ENCODE results near the gene NFKBIZ.

The NFKBIZ gene, protein sequence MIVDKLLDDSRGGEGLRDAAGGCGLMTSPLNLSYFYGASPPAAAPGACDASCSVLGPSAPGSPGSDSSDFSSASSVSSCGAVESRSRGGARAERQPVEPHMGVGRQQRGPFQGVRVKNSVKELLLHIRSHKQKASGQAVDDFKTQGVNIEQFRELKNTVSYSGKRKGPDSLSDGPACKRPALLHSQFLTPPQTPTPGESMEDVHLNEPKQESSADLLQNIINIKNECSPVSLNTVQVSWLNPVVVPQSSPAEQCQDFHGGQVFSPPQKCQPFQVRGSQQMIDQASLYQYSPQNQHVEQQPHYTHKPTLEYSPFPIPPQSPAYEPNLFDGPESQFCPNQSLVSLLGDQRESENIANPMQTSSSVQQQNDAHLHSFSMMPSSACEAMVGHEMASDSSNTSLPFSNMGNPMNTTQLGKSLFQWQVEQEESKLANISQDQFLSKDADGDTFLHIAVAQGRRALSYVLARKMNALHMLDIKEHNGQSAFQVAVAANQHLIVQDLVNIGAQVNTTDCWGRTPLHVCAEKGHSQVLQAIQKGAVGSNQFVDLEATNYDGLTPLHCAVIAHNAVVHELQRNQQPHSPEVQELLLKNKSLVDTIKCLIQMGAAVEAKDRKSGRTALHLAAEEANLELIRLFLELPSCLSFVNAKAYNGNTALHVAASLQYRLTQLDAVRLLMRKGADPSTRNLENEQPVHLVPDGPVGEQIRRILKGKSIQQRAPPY

DNA sequence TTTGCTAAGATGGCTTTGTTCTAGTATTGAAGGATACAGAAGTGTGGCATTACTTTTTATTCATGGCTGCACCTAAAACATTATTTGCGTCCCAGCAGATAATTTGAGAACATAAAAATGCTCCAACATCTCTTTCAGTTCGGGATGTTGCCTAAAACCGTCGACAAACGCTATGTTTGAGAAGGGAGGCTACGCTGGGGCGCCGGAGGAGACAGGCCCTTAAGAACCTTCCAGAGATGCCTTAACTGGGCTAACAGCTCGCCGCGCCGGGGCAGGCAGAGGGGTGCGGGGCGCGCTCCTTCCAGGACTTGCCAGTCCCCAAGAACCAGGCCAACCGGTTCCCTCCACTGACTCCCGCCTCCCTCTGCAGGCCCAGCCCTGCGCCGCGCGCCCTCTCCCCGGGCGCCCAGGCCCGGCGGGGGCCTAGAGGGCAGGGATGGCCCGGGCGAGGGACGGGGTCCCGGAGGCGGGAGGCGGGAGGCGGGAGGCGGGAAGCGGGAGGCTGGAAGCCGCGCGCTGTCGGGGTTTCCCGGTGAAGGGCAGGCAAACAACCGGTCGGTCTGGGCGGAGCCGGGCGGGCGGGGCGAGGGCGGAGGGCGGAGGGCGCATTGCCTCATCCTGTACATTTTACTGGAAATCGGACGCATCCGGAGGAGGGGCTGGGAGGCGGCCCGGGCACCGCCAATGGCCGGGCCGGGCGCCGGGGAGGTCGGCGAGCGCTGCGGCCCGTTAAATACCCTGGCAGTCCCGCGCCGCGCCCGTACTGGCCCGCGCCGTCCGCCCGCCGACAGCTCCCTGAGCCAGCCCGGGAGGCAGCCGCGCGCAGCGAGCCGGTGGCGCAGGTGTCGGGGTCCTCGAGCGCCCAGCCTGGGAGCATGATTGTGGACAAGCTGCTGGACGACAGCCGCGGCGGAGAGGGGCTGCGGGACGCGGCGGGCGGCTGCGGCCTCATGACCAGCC, at the start of gene NFKBIZ:
NFKBIZ (plus strand) TSS at position 761 of the 960 bp plus-strand sequence; CDS start at position 876, 115 bp downstream.
- peak; percentile 94 for DNase-seq

DNA sequence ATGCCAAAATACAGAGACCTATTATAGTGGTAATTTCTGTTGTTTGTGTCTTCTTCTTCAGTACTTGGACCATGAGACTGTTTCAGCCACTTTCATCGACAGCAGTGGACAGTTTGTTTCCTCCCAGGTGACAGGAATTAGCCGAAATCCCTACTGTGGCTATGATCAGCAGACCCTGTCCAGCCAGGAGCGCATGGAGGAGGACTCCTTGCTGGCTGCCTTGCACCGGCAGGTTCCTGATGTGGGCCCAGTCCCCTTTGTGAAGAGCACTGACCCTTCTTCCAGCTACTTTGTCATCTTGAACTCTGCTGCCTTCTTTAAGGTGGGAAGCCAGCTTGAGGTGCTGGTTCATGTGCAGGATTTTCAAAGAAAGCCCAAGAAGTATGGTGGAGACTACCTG, 48.1 kb upstream of the NFKBIZ start:
- no peak for DNase-seq

DNA sequence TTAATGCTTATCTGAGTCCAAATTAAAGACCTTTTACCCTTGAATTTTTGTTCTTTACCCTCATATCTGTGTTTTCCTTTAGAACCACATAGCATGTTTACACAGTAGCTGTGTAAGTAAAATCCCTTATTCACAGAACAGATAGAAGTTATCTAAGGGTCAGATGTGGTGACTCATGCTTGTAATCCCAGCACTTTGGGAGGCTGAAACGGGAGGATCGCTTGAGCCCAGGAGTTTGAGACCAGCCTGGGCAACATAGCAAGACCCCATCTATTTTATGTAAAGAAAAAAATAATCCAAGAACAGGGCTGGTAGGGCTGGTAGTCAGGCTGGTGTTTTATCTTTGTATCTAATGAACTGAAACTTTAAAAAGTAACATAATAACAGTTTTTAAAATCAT, 47.1 kb upstream of the NFKBIZ start:
- DNase-seq: no peak

DNA sequence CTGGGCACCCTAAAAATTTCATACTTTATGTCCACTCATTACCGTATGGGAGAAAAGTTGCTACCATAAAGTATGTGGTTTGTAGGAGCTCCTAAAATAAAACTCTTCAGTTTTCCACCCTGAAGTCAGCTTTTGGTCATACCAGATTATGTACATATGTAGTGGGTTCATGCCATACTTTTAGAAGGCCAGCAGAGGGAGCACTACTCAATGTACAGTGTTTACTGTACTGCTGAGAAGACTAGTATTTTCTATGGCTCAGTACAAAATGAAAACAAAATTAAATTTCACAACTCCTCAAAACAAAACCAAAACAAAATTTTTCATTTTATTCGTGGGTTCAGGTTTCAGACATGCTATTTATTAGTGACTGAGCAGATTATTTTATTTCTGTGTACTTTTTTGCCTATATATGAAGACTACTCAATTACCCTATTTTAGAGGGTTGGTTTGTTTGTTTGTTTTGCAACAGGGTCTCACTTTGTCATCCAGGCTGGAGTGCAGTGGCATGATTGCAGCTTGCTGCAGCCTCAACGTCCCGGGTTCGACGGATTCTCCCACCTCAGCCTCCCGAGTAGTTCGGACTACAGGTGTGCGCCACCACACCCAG, 46.0 kb upstream of the NFKBIZ start:
- peak; percentile 96 for DNase-seq

DNA sequence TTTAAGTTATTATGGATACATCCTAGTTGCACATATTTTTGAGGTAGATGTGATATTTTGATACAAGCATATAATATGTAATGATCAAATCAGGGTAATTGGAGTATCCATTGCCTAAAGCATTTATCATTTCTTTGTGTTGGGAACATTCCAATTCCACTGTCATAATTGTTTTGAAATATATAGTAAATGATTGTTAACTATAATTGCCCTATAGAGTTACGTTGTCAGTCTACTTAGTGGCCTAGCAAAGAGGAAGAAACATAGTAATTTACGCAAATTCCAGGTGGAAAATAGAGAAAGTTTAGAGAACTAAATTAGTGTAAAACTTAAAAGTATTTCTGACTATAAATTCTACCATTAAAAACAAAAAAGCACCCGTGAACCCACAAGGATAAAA, 45.4 kb upstream of the NFKBIZ start:
- DNase-seq: no peak

DNA sequence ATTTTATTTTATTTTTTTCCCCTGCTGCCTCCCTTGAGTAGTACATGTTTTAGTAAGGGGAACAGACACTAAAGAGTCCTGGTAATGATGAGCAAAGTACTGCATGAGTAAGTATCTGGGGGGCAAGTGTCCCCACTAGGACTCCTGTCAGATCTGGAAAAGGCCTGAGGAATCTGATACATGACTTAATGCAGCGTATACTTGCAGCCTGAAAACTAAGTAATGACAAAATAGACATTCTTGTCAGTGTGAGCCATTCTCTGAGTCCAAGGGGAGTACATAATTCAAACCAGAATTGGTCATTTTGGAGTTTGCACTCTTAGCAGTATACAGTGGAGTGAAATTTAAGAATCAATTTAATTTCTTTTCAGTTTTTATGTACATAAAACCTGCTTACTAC, 42.8 kb upstream of the NFKBIZ start:
- no peak for DNase-seq

DNA sequence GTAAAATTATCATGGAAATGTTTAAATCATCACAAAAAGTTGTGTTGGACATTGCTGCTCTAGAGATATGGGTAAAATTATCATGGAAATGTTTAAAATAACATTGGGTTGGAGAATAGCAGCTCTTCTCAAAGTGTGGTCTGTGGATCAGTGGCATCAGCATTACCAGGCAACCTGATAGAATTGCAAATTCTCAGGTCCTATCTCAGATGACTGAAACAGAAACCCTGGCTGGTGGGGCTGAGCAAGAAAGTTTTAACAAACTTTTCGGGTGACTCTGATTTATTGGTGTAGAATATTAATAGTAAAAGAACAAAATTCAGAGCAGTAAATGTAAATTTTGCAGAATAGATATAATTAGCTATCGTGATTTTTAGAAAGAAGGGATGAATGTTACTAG, 41.4 kb upstream of the NFKBIZ start:
- no peak for DNase-seq

DNA sequence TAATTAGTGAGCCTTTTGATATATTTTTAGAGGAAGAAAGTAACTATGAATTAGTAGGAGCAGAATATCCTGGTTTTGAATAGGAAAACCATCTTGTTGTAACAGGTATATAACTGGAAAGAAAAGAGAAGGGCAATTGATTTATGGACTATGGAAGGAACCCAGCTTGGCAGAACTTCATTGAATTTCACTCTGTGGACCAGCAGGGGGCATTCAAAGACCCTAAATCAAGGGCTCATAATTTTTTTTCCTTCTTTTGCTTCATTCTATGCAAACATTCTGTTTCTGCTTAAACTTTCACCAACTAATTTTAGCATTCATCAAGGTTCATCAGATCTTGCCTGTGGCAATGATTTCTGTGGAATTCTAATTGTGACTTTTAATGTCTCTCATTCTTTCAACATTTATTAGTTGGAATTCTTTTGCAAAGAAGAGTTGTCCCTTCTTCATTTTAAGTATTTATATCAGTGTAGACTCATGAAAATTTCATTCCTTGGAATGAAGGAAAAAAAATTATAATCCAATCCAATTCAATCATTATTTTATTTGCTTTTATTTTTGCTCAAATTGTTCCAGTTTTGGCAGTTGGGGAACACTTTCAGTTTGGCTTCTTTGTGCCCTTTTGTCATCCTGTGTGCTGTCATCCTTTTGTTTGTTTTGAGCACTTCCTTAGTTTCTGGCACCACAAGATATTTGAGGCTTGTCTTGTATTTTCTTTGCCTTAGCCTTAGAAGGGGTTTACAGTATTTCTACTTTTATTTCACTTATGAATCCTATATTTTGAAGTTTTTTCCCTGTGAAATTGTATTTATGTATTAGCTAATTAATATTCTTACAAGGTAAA, 39.9 kb upstream of the NFKBIZ start:
- DNase-seq: peak; percentile 80

DNA sequence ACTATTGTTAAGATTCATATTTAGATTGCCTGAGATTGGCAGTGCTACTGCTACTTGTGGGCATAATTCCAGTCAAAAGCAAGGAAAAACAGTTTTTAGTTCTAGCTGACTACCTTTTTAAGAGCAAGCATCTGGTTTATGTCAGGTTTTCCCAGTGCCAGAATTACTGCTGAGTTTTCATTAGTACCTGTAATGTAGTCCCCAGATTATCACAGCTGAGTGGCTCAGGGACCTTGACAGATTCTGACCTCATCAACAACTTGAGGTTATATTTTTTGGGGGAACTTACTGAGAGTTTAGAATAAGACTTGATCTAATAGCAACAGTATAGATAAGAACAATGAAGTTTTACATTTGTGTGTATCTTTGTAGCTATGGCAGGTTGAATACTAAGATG, 39.3 kb upstream of the NFKBIZ start:
- DNase-seq: no peak

DNA sequence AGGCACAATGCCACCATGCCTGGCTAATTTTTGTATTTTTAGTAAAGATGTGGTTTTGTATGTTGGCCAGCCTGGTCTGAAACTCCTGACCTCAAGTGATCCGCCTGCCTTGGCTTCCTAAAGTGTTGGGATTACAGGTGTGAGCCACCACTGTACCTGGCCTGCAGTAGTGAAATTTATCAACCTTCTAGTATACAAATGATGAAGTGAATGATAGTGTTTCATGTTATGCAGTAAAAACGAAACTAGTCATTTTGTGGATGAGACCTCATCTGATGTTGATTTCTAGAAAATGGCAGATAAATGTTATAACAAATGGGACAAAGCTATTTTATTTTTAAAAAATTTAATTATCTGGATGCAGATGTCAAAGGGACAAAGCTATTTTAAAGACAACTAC, 37.4 kb upstream of the NFKBIZ start:
- no peak for DNase-seq

DNA sequence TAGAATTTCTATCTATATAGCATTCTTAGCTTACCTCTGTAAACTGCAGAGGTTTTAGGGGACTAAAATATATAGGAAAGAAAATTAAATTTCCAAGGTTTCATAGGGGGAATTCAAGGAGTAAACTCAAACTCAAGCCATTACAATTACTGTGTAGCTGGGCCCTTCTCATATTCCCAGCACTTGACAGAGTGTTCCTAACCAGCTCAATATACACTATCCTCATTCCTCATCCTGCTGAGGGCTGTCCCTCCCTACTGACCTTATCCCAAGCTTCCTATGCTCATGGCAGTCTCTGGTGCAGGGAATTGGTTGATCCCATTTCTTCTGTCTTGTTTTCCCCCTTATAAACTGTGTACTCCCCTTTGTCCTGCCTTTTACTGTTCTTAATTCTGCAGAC, 36.4 kb upstream of the NFKBIZ start:
- no peak for DNase-seq

DNA sequence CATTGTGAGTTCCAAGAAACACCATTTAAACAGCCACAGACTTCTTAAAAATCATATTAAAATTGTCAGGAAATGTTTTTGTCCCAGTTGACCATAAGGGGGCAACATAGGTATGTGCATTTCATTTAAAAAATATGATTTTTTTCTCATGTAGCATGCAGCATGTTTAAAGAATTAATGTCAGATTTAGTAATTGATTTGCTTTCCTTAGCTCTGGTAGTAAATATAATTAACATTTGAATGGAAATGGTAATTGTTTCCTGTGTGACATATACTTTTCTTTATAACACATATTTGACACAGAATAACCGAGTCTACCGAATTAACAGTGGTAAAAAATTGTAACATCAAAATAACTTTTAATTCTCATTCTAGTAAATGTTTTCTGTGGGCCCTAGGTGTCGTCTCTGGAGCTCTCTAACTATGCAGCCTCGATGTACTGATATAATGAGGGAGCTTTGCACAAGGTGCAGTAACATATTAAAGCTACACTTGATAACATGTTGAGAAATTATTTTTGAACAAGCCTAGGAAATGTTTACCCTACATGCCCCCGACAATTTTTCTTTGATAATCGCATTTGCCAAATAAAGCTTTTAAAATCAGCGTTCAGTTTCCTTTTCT, 35.4 kb upstream of the NFKBIZ start:
- peak; percentile 76 for DNase-seq

DNA sequence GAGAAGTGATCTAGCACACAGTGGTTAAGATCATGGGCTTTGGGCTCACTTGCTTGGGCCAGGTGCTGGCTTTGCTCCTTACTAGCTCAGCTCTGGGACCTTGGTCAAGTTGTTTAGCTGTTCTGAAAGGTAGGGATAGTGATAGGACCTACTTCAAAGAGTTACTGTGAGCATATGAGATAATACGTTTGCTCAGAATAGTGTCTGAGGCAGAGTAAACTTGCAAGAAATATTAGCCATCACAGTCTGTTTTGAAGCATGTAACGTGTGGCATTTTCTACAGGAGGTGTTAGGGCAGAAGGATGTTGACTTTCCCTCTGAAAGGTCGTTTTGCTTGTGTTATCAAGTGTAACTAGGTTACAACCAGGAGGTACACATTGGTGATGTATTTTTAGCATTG, 34.5 kb upstream of the NFKBIZ start:
- DNase-seq: no peak

DNA sequence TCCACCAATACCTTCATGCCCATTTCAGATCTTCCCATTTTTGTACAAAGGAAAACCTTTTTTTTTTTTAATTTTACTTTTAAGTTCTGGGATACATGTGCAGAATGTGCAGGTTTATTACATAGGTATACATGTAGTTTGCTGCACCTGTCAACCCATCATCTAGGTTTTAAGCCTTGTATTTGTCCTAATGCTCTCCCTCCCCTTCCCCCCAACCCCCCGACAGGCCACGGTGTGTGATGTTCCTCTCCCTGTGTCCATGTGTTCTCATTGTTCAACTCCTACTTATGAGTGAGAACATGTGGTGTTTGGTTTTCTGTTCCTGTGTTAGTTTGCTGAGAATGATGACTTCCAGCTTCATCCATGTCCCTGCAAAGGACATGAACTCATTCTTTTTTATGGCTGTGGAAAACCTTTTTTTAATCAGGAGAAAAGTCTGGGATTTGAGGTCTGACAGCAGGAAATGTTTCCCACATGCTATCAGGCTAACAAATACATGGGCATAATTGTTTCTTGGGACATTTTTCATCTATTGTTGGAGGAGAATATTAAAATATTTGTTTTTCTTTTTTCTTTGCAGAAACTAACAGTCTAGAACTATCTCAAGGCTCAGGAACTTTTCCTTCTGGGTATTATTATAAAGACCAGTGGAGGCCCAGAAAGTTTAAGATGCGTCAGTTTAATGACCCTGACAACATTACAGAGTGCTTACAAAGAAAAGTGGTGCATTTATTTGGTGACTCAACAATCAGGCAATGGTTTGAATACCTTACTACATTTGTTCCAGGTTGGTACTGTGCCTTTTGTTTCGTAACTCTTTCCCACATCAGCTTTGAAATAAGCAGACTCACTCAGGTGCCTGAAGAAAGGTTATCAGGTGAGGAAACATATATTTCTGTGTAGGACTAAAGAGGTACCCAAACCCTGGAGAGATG, 32.8 kb upstream of the NFKBIZ start:
- no peak for DNase-seq

DNA sequence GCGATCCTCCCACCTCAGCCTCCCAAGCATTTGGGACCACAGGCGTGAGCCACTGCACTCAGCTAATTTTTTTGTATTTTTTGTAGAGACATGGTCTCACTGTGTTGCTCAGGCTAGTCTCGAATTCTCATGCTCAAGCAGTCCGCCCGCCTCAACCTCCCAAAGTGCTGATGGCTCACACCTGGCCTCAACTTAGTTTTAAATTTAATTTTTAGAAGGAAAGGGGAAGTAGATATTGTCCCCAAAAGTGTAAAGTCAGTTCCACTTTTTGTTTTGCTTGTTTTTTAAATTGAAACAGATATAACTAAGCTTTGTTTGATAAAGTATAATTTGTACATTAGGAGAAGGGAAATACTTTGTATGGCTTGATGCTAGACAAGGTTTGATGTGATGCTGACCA, 31.3 kb upstream of the NFKBIZ start:
- no peak for DNase-seq

DNA sequence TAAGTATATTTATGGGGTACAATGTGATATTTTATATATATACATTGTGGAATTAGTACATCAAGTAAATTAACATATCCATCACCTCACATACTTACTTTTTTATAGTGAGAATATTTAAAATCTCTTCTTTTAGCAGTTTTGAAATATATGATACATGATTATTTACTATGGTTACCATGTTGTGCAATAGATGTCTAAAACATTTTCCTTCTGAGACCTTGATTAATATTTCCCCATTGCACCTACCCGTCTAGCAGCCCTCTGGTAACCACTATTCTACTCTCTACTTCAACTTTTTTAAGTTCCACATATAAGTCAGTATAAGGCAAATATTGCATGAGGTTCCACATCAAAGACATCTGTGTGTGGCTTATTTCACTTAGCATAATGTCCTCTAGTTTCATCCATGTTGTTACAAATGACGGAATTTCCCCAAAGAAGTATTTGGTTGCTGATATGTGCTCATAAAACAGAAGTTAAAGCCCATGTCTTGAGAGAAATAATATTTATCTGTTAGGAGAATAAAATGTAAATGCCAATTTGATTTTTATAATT, 29.6 kb upstream of the NFKBIZ start:
- no peak for DNase-seq

DNA sequence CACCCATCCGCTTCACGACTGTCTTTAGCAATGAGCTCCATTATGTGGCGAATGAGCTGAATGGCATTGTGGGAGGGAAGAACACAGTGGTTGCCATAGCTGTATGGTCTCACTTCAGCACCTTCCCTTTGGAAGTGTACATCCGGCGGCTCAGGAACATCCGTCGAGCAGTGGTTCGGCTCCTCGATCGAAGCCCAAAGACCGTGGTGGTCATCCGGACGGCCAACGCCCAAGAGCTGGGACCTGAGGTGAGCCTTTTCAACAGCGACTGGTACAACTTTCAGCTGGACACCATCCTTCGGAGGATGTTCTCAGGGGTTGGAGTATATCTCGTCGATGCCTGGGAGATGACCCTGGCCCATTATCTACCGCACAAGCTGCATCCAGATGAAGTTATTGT, 27.8 kb upstream of the NFKBIZ start:
- no peak for DNase-seq

DNA sequence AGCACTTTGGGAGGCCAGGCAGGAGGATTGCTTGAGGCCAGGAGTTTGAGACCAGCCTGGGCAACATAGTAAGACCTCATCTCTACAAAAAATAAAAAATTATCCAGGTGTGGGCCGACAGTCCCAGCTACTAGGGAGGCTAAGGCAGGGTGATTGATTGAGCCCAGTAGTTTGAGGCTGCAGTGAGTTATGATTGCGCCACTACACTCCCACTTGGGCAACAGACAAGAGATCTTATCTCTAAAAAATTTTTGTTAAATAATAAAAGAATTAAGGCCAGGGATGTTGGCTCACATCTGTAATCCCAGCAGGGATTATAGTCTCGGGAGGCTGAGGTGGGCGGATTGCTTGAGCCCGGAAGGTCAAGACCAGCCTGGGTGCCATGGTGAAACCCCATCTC, 25.8 kb upstream of the NFKBIZ start:
- DNase-seq: no peak

DNA sequence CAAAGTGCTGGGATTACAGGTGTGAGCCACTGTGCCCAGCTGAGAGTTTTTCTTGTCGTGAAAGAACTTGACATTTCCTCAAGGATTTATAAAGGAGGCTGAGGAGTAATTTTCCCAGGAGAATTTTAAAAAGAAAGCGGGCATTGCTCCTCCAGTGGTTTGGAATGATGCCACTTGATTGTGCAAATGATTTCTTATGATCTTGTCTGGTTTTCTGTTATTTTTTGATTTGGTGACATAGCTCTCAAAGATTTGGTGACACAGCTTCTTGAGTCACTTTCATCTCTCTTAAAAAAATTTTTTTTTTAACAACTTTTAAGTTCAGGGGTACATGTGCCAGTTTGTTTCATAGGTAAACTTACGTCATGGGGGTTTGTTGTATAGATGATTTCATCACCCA, 24.6 kb upstream of the NFKBIZ start:
- no peak for DNase-seq

DNA sequence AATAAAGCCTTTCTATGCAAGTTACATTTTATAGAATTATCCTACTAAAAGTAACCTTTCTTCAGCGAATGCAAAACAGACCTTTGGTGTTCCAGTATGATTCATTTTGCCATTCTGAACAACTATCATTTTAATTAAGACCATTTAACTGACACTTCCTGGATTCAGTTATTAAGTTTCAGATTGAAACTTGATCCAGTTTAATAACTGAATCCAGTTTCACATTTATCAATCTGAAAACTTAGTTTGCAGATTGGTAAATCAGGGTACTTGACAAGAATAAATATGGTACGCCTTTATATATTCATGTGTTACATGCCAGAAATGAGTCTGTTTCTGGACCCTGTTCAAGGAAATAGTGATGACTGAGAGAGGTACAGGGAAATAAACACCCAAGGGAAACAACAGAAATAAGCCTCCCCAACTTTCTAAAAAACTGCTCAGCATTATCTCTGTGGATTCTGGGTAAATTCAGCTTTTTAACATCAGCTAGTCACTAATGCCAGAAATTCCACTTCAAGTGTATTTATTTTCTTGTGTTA, 23.3 kb upstream of the NFKBIZ start:
- DNase-seq: no peak
